GM21737 (cell line): Measurements from ENCODE around the gene MAPK1.
"Not testable (repeated sequence)": the region's sequence is repeated elsewhere in the genome, so short reads cannot be mapped to it uniquely, and the experiment has no call there.

Experiments used
- ATAC-seq: cut with Tn5 transposase; IDR thresholded peaks from one replicate; pipeline ENCODE4 v1.9.1; 2021; ENCODE audit warnings: mild to moderate bottlenecking, moderate library complexity; ENCODE audit not compliant: unreplicated experiment

Gene MAPK1

GRCh38 chr22:21730535-21731308 lies 136.7 kb downstream of the MAPK1 start:
- no peak for ATAC-seq

GRCh38 chr22:21729184-21729583 lies 138.3 kb downstream of the MAPK1 start:
- not testable (repeated sequence) for ATAC-seq

- no peak for ATAC-seq
Observed at GRCh38 chr22:21728270-21728669, 139.2 kb downstream of the MAPK1 start.

- ATAC-seq, result no peak
Observed at GRCh38 chr22:21727768-21728167, 139.7 kb downstream of the MAPK1 start.

GRCh38 chr22:21727159-21727558 lies 140.3 kb downstream of the MAPK1 start:
- ATAC-seq, result no peak

- ATAC-seq, result no peak
Observed at GRCh38 chr22:21726650-21727049, 140.8 kb downstream of the MAPK1 start.

GRCh38 chr22:21725956-21726649 lies 141.3 kb downstream of the MAPK1 start:
- no peak for ATAC-seq

GRCh38 chr22:21724496-21724895 lies 142.9 kb downstream of the MAPK1 start:
- not testable (repeated sequence) for ATAC-seq

- ATAC-seq, result not testable (repeated sequence)
Observed at GRCh38 chr22:21721195-21721852, 146.1 kb downstream of the MAPK1 start.

GRCh38 chr22:21720191-21720859 lies 147.1 kb downstream of the MAPK1 start:
- not testable (repeated sequence) for ATAC-seq

- ATAC-seq, result no peak
Observed at GRCh38 chr22:21719024-21719423, 148.4 kb downstream of the MAPK1 start.

GRCh38 chr22:21718499-21718898 lies 148.9 kb downstream of the MAPK1 start:
- ATAC-seq, result no peak

GRCh38 chr22:21716395-21717122 lies 150.9 kb downstream of the MAPK1 start:
- ATAC-seq, result not testable (repeated sequence)

GRCh38 chr22:21714786-21715185 lies 152.7 kb downstream of the MAPK1 start:
- ATAC-seq, result no peak

- ATAC-seq, result no peak
Observed at GRCh38 chr22:21714059-21714770, 153.2 kb downstream of the MAPK1 start.

- ATAC-seq, result no peak
Observed at GRCh38 chr22:21713428-21714058, 153.9 kb downstream of the MAPK1 start.

- ATAC-seq, result no peak
Observed at GRCh38 chr22:21712751-21713427, 154.6 kb downstream of the MAPK1 start.

- no peak for ATAC-seq
Observed at GRCh38 chr22:21711851-21712250, 155.6 kb downstream of the MAPK1 start.

- ATAC-seq, result no peak
Observed at GRCh38 chr22:21710156-21710555, 157.3 kb downstream of the MAPK1 start.
